LNCaP clone FGC (cell line): ENCODE results near the gene PRR32.

Experiments used
- DNase-seq: peaks from one replicate; pipeline ENCODE4 v3.0.0-alpha.2; 2011; ENCODE audit warnings: low read depth
- H3K4me3 ChIP-seq: 2 replicates; pipeline ENCODE4 v1.5.1; 2011; ENCODE audit warnings: mild to moderate bottlenecking, low read depth, low read length, control low read depth
- CTCF ChIP-seq: IDR thresholded peaks from 2 replicates; pipeline ENCODE4 v1.5.1; 2012; ENCODE audit warnings: mild to moderate bottlenecking; ENCODE audit not compliant: control insufficient read depth, insufficient read depth; ENCODE audit errors: extremely low read depth

The PRR32 gene

GRCh38 chrX:126824338-126825007 is 4.9 kb downstream of the PRR32 start:
- TF ChIP-seq CTCF: no peak
- no peak overlapping the region for H3K4me3 ChIP-seq
- no peak for DNase-seq

- no peak overlapping the region for H3K4me3 ChIP-seq
- no peak for TF ChIP-seq CTCF
Observed at GRCh38 chrX:126825566-126826193, 6.2 kb downstream of the PRR32 start.

GRCh38 chrX:126836186-126836585 is 16.7 kb downstream of the PRR32 start:
- no peak for TF ChIP-seq CTCF
- no peak overlapping the region for H3K4me3 ChIP-seq
- no peak for DNase-seq

More at GRCh38 chrX:126825566-126826193, 6.2 kb downstream of the PRR32 start:
- no peak for DNase-seq

GRCh38 chrX:126847143-126847542 is 27.6 kb downstream of the PRR32 start:
- DNase-seq: no peak

GRCh38 chrX:126855839-126856524 is 36.5 kb downstream of the PRR32 start:
- DNase-seq: no peak
- TF ChIP-seq CTCF: no peak

More at GRCh38 chrX:126847143-126847542, 27.6 kb downstream of the PRR32 start:
- H3K4me3 ChIP-seq: no peak overlapping the region
- no peak for TF ChIP-seq CTCF

More at GRCh38 chrX:126855839-126856524, 36.5 kb downstream of the PRR32 start:
- no peak overlapping the region for H3K4me3 ChIP-seq
